Activated naive CD4-positive, alpha-beta T cell (primary cell): ENCODE data around the gene CD300C.
"Not testable (repeated sequence)": the region's sequence is repeated elsewhere in the genome, so short reads cannot be mapped to it uniquely, and the experiment has no call there.

Experiments
- DNase-seq, 4 experiments: peaks; one replicate each; lab custom pipeline; 2025; lab: John Stamatoyannopoulos, UW

Gene CD300C

DNA sequence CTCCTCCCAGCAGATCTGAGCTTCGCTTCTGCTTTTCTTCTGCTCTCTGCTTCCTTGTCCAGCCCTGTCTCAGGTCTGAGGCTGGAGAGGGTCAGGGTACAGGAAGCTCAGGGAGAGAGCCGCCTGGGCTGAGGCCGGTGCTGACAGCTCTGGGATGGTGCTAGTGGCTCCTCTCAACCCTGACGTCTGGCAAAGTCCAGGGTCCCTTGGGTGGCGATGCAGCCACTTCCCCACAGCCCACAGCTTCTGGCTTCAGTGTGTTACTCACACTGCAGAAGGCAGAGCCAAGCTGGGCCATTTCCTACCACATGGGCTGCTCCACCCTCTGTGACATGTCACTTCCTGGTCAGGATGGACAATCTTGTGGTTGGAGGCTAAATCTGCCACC is at the start of gene CD300C:
Gene CD300C (minus strand): TSS at position 273 of the 388 bp plus-strand sequence. CDS start 333 bp downstream, outside the sequence.
- DNase-seq, result no peak

- DNase-seq, result no peak
Measured at GRCh38 chr17:74595037-74595750, 49.3 kb upstream of the CD300C start.

DNA sequence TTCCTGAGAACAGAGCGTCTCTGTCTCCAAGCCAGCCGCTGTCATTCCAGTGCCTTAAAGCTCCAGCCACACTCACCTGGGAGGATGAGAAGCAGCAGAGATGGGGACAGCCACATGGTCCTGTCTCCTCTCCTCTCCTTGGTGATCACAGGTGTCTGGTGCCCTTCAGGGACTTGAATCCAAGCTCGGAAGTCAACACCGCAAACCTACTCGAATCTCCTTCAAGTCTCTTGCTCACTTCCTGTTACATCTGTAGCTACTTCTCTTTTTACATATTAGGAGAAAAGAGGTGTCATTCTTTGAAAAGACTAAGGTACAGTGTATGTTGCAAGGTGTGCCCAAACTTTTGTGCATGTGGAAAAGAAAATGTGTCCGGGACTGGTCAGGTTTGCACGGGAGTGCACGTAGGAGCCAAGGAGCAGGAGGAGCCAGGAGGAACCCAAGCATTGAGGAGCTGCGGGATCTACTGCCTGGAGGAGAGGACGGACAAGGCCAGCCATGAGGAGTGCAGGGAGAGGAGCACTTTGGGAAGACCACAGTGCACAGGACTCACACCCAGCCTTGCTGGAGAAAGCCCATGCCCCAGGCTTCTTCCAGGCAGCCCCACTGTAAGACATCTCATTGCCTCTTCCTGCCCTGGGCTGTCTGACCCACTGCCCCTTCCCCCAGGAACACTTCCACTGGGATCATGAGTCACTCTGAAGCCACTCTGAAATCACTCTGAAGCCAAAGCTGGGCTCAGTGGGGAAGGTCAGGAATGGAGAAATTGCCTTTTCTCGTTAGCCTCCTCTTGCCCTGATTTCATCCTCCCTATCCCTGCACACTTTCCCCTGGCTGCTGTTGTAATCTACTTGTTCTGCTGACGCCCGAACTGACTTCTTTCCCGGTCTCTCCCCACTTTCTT is 46.4 kb upstream of the CD300C start, which contains the start of gene CD300LD:
Gene CD300LD (minus strand): TSS at position 197 of the 904 bp plus-strand sequence. CDS start 81 bp downstream, at position 116.
- no peak for DNase-seq

GRCh38 chr17:74591503-74591902 is 45.6 kb upstream of the CD300C start:
- DNase-seq, result no peak

DNA sequence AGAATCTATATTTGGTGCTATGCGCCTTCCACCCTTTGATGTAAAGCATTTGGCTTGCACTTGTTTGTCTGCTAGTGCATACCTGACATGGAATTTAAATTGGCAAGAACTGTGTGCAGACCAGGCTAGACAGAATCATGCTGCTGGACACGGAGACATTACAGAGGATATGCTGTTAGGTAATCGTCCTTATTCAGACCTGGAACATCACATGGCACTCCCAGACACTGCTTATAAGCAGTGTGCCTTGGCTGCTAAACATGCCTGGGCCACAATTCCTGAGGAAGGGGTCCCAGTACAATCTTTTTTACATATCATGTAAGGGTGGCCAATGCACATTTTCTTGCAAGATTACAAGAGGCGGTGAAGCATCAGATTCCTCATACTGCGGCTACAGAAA is 39.8 kb upstream of the CD300C start:
- DNase-seq, result no peak

DNA sequence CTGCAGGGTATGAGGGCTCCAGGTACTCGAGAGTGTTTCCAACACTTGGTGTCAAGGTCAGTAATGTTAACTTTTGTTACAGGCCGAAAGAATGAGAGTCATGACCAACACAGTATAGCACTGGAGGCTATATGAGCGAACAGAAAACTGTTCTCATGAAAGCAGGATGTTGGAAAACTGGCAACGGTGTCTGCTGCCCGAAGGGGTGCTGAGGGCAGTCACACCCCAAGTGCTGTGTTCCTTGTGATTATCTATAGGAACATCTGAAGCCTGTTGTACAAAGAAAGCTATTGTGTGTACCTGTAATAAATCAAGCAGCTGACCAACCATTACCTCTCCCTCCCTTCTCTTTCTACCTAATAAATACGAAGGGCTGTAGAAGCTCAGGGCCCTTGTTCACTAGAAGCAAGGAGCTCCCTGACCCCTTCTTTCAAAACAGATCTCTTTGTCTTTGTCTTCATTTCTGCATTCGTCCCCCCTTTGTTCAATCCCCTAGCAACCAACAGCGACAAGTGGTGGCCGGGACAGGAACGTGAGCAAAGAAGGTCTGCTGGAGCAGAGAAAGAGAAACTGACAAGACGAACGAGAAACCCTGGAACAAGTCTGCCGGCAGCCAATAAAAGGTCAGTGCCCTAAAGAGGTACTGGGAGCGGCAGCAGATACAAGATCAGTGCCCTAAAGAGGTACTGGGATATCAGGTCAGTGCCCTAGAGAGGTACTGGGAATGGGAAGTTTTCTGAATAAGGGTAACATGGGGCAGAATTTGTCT is 38.6 kb upstream of the CD300C start:
- DNase-seq, result no peak

DNA sequence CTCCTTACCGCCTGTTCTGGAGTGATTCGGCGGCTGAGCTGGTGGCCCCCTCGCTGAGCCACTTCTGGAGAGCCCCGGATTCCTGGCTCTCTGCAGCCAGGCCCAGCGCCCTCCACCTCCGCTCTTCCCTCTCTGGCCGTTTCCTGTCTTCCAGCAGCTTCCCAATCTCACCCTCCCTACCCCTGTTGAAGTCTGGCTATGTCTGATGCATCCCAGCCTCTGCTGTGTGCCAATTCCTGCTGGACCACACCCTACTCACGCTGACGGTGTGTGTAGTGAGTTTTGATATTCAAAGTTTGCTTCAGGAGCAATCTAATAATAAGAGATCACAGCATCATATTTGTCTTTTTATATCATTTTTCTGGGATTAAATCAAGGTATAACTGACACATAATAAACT is 36.7 kb upstream of the CD300C start:
- no peak for DNase-seq

DNA sequence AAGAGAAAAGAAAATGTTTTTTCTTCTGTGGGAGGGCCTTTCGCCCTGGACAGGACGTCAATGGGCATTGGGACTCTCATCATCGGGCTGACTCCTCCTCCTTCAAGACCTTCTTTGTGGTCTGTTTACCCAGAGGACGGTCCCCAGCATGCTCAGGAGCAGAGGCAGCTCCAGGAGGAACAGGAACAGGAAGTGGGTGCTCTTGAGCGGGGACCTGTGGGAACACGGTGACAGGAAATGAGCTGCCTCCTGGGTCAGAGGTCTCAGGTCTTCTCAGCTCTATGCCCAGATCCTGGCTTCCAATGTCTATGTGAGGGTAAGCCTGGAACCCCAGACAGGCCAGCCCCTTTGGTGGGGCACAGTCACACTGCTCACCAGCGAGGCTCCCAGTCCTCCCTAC is 34.0 kb upstream of the CD300C start:
- no peak for DNase-seq

DNA sequence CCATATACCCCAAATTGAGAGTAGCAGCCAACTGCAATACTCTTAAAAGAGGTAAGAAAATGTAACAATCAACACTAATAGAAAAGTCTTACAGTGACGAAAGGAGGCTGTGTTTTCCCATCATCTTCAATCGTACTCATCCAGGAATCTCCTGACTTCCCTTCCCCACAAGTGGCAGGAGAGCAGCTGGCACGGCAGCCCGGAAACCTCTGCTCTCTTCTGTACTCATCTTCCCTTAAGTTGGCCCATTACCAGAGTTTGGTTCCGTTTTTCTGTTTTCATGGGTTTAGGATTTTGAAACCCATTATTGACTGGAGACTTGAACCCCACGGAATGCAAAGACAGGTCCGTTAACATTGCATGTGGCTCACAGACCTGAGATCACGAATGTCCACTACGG is 33.1 kb upstream of the CD300C start:
- no peak for DNase-seq

- no peak for DNase-seq
Measured at GRCh38 chr17:74574489-74575142, 28.7 kb upstream of the CD300C start.

DNA sequence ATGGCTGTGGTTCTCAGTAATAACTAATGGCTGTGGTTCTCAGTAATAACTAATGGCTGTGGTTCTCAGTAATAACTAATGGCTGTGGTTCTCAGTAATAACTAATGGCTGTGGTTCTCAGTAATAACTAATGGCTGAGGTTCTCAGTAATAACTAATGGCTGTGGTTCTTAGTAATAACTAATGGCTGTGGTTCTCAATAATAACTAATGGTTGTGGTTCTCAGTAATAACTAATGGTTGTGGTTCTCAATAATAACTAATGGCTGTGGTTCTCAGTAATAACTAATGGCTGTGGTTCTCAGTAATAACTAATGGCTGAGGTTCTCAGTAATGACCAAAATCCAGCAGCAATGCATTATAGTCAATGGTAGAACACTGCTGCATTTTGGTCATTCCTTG is 27.7 kb upstream of the CD300C start:
- not testable (repeated sequence) for DNase-seq

- DNase-seq, result no peak
Measured at GRCh38 chr17:74573169-74573568, 27.3 kb upstream of the CD300C start.

GRCh38 chr17:74571621-74572270 is 25.8 kb upstream of the CD300C start:
- no peak for DNase-seq

- no peak for DNase-seq
Measured at GRCh38 chr17:74569020-74570003, 23.4 kb upstream of the CD300C start.

DNA sequence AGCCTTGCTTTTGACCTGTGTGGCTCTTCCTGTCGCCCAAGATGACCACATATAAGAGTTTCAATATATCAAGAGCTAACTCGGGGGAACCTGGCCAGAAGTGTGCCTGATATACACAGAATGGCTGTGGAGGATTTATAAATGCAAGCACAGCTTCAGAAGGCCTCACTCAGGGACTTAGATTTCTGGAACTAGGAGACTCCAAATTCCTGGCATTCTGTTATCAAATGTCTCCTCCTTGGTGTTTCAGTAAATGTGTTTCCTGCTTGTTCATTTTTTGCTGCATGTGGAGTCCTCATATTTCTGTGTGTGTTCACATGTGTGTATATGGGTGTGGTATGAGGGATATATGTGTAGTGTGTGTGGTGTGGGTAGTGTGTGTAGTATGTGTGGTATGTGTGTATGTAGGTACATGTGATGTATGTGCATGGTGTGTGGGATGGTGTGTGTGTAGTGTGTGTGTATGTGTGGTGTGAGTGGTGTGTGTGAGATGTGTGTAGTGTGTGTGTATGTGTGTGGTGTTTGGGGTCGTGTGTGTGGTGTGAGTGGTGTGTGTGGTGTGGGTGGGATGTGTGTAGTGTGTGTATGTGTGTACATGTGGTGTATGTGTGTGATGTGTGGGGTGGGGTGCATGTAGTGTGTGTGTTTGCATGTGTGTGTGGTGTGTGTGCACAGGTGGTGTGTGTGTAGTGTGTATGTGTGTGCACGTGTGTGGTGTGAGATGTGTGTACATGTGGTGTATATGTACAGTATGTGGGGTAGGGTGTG is 22.4 kb upstream of the CD300C start:
- DNase-seq, result no peak

DNA sequence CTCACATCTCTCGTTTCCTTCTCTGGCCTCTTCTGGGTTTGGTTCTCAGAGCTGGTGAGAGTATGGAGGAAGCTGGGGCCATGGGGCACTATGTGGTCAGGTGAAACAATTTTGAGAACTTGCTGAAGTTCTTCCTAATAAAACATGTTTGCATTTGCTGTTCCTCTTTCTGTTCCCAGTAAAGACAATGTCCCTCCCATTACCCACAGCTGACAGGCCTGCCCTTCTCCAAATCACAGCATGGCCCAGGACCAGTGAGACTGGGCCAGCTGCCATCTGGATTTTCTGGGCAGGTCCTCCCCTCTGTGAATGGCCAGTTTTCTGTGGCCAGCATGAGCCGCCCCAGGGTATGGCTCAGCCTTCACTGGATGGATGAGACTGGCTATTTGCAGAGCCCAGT is 21.5 kb upstream of the CD300C start, which contains the start of gene CD300H:
Gene CD300H (minus strand): TSS at position 113 of the 400 bp plus-strand sequence.
- no peak for DNase-seq

GRCh38 chr17:74566132-74566753 is 20.3 kb upstream of the CD300C start:
- no peak for DNase-seq

DNA sequence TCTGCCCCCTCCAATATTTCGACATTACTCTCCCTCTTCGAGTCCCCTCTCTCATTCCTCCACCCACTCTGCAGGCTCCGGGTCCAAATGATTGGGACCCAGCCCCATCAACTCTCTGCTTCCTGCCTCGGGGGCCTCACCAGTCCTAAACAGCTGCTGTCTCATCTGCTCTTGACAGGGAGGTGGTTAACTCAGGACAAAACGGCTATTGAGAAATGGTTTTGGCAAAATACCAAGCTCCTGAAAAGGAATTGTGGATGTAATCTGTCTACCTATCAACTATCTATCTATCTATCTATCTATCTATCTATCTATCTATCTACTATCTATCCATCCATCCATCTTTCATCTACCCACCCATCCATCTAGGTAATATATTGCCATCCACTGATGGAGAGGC is 19.2 kb upstream of the CD300C start:
- DNase-seq, result no peak

- DNase-seq, result no peak
Measured at GRCh38 chr17:74563358-74563757, 17.4 kb upstream of the CD300C start.
